ENCODE data around the gene AP3S2. TPM values are rescaled to one million over a fixed set of nuclear protein-coding genes. Genes with fewer than 3 reads are reported as not detected.

Gene AP3S2
- total RNA-seq, 2 experiments from 2014 or later, result 20.3 to 23.0 TPM

GRCh38 chr15:89820666-89821611 lies 72.9 kb downstream of the AP3S2 start:
- POLR2A ChIA-PET, result interaction anchor here (0.7 kb wide), 1 partner anchor 61 kb away, joined by 4 read pairs; no protein-coding TSS in a partner anchor
- ATAC-seq (no peak), DNase-seq (no peak)
- H3K4me3 Mint-ChIP-seq, result no peak overlapping the region
- H3K36me3 Mint-ChIP-seq (ENCODE audit: low read depth), result peaks cover 4% of the 10 kb centered on the region
- peaks cover 4% of the 10 kb centered on the region for H3K9me3 Mint-ChIP-seq
- no peaks in the 10 kb centered on the region for H3K4me1 Mint-ChIP-seq (ENCODE audit: low read depth)
- CTCF ChIA-PET, result no interaction called here
- H3K27ac Mint-ChIP-seq, result no peak overlapping the region
- H3K27me3 Mint-ChIP-seq, result peaks cover 25% of the 10 kb centered on the region
- no peak for TF ChIP-seq CTCF (IDR thresholded peaks at IDR 0.05)
- intact Hi-C loops (cut with micrococcal nuclease), result no loop called here

GRCh38 chr15:89818287-89818686 lies 75.5 kb downstream of the AP3S2 start:
- Mint-ChIP-seq H3K4me1 (ENCODE audit: low read depth) (peaks cover 4% of the 10 kb centered on the region), H3K27ac (no peak overlapping the region), H3K4me3 (no peak overlapping the region), H3K27me3 (peaks cover 38% of the 10 kb centered on the region), H3K9me3 (peaks cover 8% of the 10 kb centered on the region), H3K36me3 (ENCODE audit: low read depth) (peaks cover 9% of the 10 kb centered on the region)
- POLR2A ChIA-PET, result interaction anchor here (0.7 kb wide), 1 partner anchor 10 kb away, joined by 3 read pairs; no protein-coding TSS in a partner anchor
- no peak for DNase-seq
- TF ChIP-seq CTCF (IDR thresholded peaks at IDR 0.05), result no peak
- CTCF ChIA-PET, result interaction anchor here (1.2 kb wide), 1 partner anchor 57 kb away, joined by 4 read pairs; no protein-coding TSS in a partner anchor
- ATAC-seq, result no peak
- intact Hi-C loops (cut with micrococcal nuclease), result no loop called here

- TF ChIP-seq CTCF (IDR thresholded peaks at IDR 0.05), result no peak
- ChIA-PET POLR2A (no interaction called here), CTCF (interaction anchor here (1.2 kb wide), 1 partner anchor 57 kb away, joined by 4 read pairs; no protein-coding TSS in a partner anchor)
- no peak for DNase-seq
- Mint-ChIP-seq H3K27ac (no peak overlapping the region), H3K4me3 (no peak overlapping the region), H3K36me3 (ENCODE audit: low read depth) (peaks cover 9% of the 10 kb centered on the region), H3K4me1 (ENCODE audit: low read depth) (peaks cover 4% of the 10 kb centered on the region), H3K27me3 (peaks cover 42% of the 10 kb centered on the region), H3K9me3 (peaks cover 8% of the 10 kb centered on the region)
- no peak for ATAC-seq
- intact Hi-C loops (cut with micrococcal nuclease), result no loop called here
Measured at GRCh38 chr15:89817701-89818280, 76.0 kb downstream of the AP3S2 start.

- H3K27ac Mint-ChIP-seq, result no peak overlapping the region
- no peak for TF ChIP-seq CTCF (IDR thresholded peaks at IDR 0.05)
- intact Hi-C loops (cut with micrococcal nuclease), result no loop called here
- DNase-seq (no peak), ATAC-seq (no peak)
- CTCF ChIA-PET, result no interaction called here
- peaks cover 4% of the 10 kb centered on the region for H3K4me1 Mint-ChIP-seq (ENCODE audit: low read depth)
- H3K4me3 Mint-ChIP-seq, result peak overlapping the region; percentile 51
- peaks cover 8% of the 10 kb centered on the region for H3K9me3 Mint-ChIP-seq
- peaks cover 9% of the 10 kb centered on the region for H3K36me3 Mint-ChIP-seq (ENCODE audit: low read depth)
- H3K27me3 Mint-ChIP-seq, result peaks cover 38% of the 10 kb centered on the region
- POLR2A ChIA-PET, result no interaction called here
Measured at GRCh38 chr15:89815769-89816168, 78.0 kb downstream of the AP3S2 start.
